Stimulated activated CD4-positive, alpha-beta T cell treated with anti-CD3 and anti-CD28 coated beads, Interleukin-1b, Interleukin-23, amount 100 ng/mL, for 4 hours (primary cell): Measurements from ENCODE around the gene MRPL32.
"Not testable (repeated sequence)": the region's sequence is repeated elsewhere in the genome, so short reads cannot be mapped to it uniquely, and the experiment has no call there.

Experiments
- DNase-seq, 2 donors: peaks; one replicate each; pipeline ENCODE4 v3.0.0-alpha.2; 2020; ENCODE audit warnings: low read depth in 2 of 2

Gene MRPL32

GRCh38 chr7:42931834-42932651 is at the start of gene MRPL32, which contains the start of gene PSMA2:
Gene MRPL32 (plus strand): TSS chr7:42932376. CDS start chr7:42932387, 11 bp downstream.
Gene PSMA2 (minus strand): TSS chr7:42932174. CDS start chr7:42932158, 16 bp downstream.
- peak; percentile 84 to 90 for DNase-seq

- no peak for DNase-seq
These were observed 48.2 kb upstream of the MRPL32 start for GRCh38 chr7:42883950-42884349.

- DNase-seq: not testable (repeated sequence)
These were observed 47.0 kb upstream of the MRPL32 start for GRCh38 chr7:42885183-42885582.

GRCh38 chr7:42886129-42886528 is 46.0 kb upstream of the MRPL32 start:
- DNase-seq: no peak

- DNase-seq: no peak
These were observed 45.2 kb upstream of the MRPL32 start for GRCh38 chr7:42886893-42887505.

- no peak for DNase-seq
These were observed 38.6 kb upstream of the MRPL32 start for GRCh38 chr7:42893346-42894240.

GRCh38 chr7:42900842-42901241 is 31.3 kb upstream of the MRPL32 start:
- DNase-seq: no peak

- DNase-seq: no peak
These were observed 29.8 kb upstream of the MRPL32 start for GRCh38 chr7:42902331-42902730.

- DNase-seq: no peak
These were observed 26.0 kb upstream of the MRPL32 start for GRCh38 chr7:42906181-42906580.

- DNase-seq: no peak
These were observed 24.9 kb upstream of the MRPL32 start for GRCh38 chr7:42907316-42907715.

GRCh38 chr7:42910306-42910705 is 21.9 kb upstream of the MRPL32 start:
- no peak for DNase-seq

- peak; percentile 92 to 93 for DNase-seq
These were observed 20.4 kb upstream of the MRPL32 start, which contains the start of gene C7orf25 for GRCh38 chr7:42911454-42912447. Gene C7orf25 (minus strand): TSS chr7:42912070. CDS start chr7:42910900, 1,170 bp downstream.

- DNase-seq: no peak
These were observed 18.6 kb upstream of the MRPL32 start for GRCh38 chr7:42913591-42913990.

- no peak for DNase-seq
These were observed 18.2 kb upstream of the MRPL32 start for GRCh38 chr7:42914009-42914408.

GRCh38 chr7:42914421-42915045 is 17.6 kb upstream of the MRPL32 start:
- no peak for DNase-seq

- no peak for DNase-seq
These were observed 16.8 kb upstream of the MRPL32 start for GRCh38 chr7:42915356-42915755.

GRCh38 chr7:42922017-42922753 is 10.0 kb upstream of the MRPL32 start:
- no peak for DNase-seq

GRCh38 chr7:42924223-42924838 is 7.8 kb upstream of the MRPL32 start:
- DNase-seq: no peak

- DNase-seq: no peak
These were observed 6.5 kb upstream of the MRPL32 start for GRCh38 chr7:42925630-42926029.
